IPS-18c (cell line): ENCODE measurements around the gene TRIM51.
"Not testable (repeated sequence)": the region's sequence is repeated elsewhere in the genome, so short reads cannot be mapped to it uniquely, and the experiment has no call there.

Source experiments
- H3K4me3 ChIP-seq: 2 replicates; pipeline ENCODE4 v1.7.0; 2013; ENCODE audit warnings: low read depth, mild to moderate bottlenecking, low read length, moderate library complexity; ENCODE audit not compliant: insufficient read depth
- H3K9me3 ChIP-seq: one replicate; pipeline ENCODE4 v1.6.1; 2013; ENCODE audit warnings: mild to moderate bottlenecking, low read length, moderate library complexity; ENCODE audit not compliant: control insufficient read depth, insufficient read depth

The TRIM51 gene

GRCh38 chr11:55882997-55883396, at the start of gene TRIM51:
TSS of gene TRIM51 (plus strand) at chr11:55883297. CDS start at chr11:55885429, 2,132 bp downstream.
- not testable (repeated sequence) for H3K9me3 ChIP-seq, H3K4me3 ChIP-seq

GRCh38 chr11:55838452-55838851, 44.6 kb upstream of the TRIM51 start, which contains the start of gene OR5D16:
TSS of gene OR5D16 (plus strand) at chr11:55838752. CDS start at chr11:55838752, 0 bp downstream.
- peaks cover 7% of the 10 kb centered on the region for H3K9me3 ChIP-seq
- H3K4me3 ChIP-seq: no peak within 1 kb of the TSS

- H3K9me3 ChIP-seq: no peaks in the 10 kb centered on the region
- no peak overlapping the region for H3K4me3 ChIP-seq
These were observed 35.6 kb upstream of the TRIM51 start for GRCh38 chr11:55847453-55847852.

- no peaks in the 10 kb centered on the region for H3K9me3 ChIP-seq
- no peak overlapping the region for H3K4me3 ChIP-seq
These were observed 34.1 kb upstream of the TRIM51 start for GRCh38 chr11:55849037-55849436.

GRCh38 chr11:55852141-55852540, 31.0 kb upstream of the TRIM51 start:
- Histone ChIP-seq H3K4me3 (no peak overlapping the region), H3K9me3 (peaks cover 3% of the 10 kb centered on the region)

GRCh38 chr11:55854704-55855103, 28.4 kb upstream of the TRIM51 start:
- H3K9me3 ChIP-seq: peaks cover 4% of the 10 kb centered on the region
- H3K4me3 ChIP-seq: no peak overlapping the region

- not testable (repeated sequence) for H3K4me3 ChIP-seq, H3K9me3 ChIP-seq
These were observed 15.7 kb upstream of the TRIM51 start for GRCh38 chr11:55867354-55867753.

- not testable (repeated sequence) for H3K9me3 ChIP-seq, H3K4me3 ChIP-seq
These were observed 10.4 kb upstream of the TRIM51 start for GRCh38 chr11:55872731-55873130.

GRCh38 chr11:55873146-55873545, 10.0 kb upstream of the TRIM51 start:
- not testable (repeated sequence) for H3K9me3 ChIP-seq, H3K4me3 ChIP-seq

GRCh38 chr11:55884995-55885394, 1.9 kb downstream of the TRIM51 start:
- H3K9me3 ChIP-seq, H3K4me3 ChIP-seq: not testable (repeated sequence)

- H3K9me3 ChIP-seq, H3K4me3 ChIP-seq: not testable (repeated sequence)
These were observed 2.4 kb downstream of the TRIM51 start for GRCh38 chr11:55885481-55885880.

- H3K9me3 ChIP-seq: peaks cover 3% of the 10 kb centered on the region
These were observed 12.1 kb downstream of the TRIM51 start for GRCh38 chr11:55895216-55895615.

GRCh38 chr11:55902308-55902707, 19.2 kb downstream of the TRIM51 start:
- H3K9me3 ChIP-seq: no peaks in the 10 kb centered on the region
- H3K4me3 ChIP-seq: no peak overlapping the region

More at GRCh38 chr11:55895216-55895615, 12.1 kb downstream of the TRIM51 start:
- H3K4me3 ChIP-seq: no peak overlapping the region

GRCh38 chr11:55914482-55914881, 31.4 kb downstream of the TRIM51 start, which contains the start of gene OR5W2:
TSS of gene OR5W2 (minus strand) at chr11:55914582. CDS start at chr11:55914582, 0 bp downstream.
- Histone ChIP-seq H3K4me3 (no peak within 1 kb of the TSS), H3K9me3 (no peaks in the 10 kb centered on the region)

- no peaks in the 10 kb centered on the region for H3K9me3 ChIP-seq
- H3K4me3 ChIP-seq: no peak overlapping the region
These were observed 37.4 kb downstream of the TRIM51 start for GRCh38 chr11:55920537-55920936.

GRCh38 chr11:55936300-55936699, 53.2 kb downstream of the TRIM51 start, which contains the start of gene OR5I1:
TSS of gene OR5I1 (minus strand) at chr11:55936400. CDS start at chr11:55936400, 0 bp downstream.
- no peak within 1 kb of the TSS for H3K4me3 ChIP-seq

More at GRCh38 chr11:55936300-55936699, 53.2 kb downstream of the TRIM51 start, which contains the start of gene OR5I1:
- H3K9me3 ChIP-seq: no peaks in the 10 kb centered on the region
